NCI-H1105 treated with DMSO at 0.1 percent for 48 hours (cell line): Measurements from ENCODE around the gene SPAG16.
A peak's percentile ranks its signal among the peaks of the same experiment; 100 is the strongest.
"Not testable (repeated sequence)": the region's sequence is repeated elsewhere in the genome, so short reads cannot be mapped to it uniquely, and the experiment has no call there.

ENCODE experiments used
- DNase-seq: peaks from one replicate; lab custom pipeline; 2025; lab: John Stamatoyannopoulos, UW

Gene SPAG16

DNA sequence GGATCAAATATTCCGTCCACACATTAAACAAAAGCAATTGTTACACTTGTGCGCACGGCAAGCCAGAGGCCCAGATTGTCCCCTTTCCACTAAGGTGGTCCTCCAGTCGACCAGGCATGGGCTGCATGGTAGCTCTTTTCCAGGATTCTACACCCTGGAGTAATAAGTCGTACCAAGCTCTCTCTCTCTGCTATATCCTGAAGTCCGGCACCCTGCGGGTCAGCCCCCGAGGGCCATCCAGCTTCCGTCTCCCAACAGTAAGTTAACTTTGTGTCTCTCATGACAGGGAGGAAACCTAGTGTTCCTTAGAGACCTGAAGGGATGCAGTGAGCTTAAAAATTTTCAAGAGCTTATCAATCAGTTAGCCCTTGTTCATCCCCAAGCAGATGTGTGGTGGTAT, 126.4 kb downstream of the SPAG16 start:
- DNase-seq, result not testable (repeated sequence)

DNA sequence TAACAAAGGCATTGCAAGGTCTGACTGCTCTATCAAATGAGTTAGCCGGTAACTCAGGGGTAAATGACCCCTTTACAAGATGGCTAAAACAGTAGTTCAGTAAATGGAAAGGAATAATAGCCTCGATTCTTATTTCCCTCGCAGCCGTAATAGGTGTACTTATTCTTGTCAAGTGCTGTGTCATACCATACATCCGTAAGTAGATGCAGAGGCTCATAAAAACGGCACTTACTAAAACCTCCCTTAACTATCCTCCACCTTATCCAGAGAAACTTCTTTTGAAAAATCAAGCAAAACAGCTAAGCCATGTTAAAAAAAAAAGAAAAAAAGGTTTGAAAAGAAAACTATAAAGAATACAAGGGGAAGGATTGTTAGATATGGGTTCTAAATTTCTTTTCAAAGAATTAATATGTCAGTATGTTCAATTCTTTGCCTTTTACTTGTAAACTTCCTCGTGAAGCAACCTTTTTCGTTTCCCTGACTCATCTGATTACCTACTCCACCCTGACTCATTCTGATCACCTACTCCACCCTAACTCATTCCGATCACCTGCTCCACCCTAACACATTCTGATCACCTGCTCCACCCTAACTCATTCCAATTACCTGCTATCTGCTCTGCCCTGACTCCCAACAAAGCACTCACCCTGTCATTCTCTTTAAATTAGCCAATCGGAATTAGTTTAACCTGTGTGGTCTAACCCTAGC, 127.5 kb downstream of the SPAG16 start:
- no peak for DNase-seq

DNA sequence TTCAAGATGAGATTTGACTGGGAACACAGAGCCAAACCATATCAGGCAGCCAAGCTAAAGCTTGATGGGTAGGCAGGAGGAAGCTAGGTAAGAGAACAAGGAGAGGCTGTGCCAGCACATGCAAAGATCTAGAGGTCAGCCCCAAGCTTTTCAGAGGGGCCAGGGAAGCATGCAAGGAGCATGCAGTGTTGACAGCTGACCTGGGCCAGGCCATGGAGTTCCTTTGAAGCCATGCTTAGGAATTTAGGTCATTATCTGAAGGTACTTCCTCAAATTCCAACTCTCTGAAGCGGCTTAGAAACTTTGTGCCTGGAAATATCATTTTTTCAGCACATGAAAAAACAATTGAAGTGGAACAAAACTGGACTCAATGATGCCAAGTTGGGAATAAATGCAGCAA, 130.8 kb downstream of the SPAG16 start:
- no peak for DNase-seq

DNA sequence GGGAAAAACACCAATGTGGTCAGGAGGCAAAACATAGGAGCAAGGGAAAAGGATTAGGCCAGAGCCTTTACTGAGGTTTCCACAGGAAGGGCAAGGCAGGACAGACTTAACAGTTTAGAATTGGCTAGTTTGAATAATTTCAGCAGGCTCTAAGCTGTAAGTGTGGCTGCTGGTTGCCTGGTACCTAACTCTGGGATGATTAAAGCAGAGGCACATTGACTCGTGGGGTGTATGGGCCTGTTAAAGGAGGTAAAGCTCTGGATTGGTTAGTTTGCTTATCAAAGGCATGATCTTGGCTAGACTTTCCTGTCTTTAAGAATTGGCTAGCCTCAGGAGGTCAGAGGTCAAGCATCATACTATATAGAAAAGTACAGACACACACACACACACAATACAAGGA, 132.6 kb downstream of the SPAG16 start:
- DNase-seq, result no peak

DNA sequence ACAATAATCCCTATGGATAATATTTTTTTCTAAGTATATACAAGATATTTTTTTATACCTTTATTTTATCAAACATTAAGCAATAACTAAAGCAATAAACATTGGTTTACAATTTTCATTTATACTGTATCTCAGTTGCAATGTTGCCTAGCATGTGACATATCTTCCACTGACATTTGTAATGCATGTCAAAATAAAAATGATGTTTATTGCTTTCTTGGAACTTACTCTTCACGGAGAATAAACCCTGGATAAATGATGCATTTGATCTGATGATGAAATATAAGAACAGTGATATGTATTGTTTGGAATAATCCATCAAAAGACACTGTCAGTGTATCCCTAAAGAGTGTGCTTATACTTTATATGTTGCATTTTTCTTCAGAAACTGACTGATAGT, 135.7 kb downstream of the SPAG16 start:
- no peak for DNase-seq

DNA sequence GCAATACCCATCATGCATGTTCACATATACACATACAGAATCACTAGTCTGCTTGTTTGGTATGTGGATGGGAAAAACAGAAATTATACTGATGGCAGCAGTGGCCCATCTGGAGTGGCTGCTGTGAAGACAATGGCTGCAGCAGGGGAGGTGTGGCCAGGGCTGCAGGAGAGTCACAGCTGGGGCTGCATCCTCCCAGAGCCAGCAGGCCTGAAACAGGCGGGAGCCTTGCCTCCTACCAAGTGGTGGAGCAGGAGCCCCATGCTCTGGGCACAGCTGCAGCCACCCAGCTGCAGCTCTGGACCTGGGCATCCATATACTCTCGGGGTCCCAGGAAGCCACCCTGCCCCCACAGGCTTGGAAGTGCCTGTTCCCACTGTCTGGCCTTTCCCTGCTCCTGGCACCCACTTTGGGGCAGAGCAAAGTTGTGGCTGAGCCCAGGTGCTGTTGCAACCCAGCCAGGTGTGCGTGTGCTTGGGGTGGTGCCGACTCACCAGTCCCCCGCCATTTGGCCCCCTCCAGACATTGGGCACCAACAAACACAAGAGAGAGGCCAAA, 136.6 kb downstream of the SPAG16 start:
- DNase-seq, result no peak

DNA sequence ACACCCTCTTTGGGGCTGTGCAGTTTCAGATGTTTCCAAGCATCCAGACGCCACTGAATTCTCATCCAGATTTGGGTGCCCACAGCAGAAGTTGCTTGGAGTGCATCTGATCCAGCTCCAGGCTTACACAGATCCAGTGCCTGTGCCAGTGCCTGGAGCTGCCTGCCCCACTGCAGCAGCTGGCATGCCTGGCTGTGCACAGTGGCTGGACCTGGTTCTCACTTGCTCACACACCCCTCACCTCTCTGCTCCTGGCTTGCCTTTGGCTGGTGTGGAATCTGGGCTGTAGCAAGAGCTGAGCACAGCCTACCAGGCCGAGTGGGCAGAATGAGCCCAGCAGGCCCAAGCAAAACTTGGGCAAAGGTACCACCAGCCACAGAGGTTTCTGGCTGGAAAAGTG, 137.9 kb downstream of the SPAG16 start:
- DNase-seq, result no peak

DNA sequence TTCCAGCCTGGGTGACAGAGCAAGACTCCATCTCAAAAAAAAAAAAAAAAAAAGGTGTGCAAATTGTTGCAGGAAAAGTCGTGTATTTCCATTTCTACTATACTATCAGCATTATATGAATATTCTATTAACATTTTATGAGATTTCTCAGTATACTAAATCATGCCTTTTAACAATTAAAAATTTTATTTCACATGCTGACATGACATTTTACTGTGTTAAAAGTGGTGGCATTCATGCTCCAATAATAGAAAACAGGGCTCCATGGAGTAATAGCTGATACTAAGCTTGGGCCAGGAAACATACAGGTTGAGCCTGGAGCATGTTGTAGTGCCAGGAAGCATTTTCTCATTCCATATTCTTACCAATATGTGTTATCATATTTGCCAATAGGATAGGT, 141.4 kb downstream of the SPAG16 start:
- no peak for DNase-seq

DNA sequence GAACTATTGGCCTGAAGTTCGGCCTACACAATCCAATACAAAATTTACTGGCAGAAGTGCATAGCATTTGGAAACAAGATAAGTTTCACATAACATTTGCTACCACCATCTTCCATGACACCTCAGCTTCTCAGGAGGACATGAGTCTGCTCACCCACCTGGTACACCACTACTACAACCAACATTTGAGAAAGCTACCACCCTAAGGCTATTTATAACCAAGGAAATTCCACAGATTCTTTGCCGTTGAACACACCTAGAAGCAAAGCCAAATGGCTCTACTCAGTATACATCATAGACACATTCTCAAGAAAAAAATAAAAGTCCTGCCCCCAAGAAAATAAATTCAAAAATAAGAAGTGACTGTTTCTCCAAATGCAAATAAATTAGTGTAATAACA, 145.3 kb downstream of the SPAG16 start:
- no peak for DNase-seq

DNA sequence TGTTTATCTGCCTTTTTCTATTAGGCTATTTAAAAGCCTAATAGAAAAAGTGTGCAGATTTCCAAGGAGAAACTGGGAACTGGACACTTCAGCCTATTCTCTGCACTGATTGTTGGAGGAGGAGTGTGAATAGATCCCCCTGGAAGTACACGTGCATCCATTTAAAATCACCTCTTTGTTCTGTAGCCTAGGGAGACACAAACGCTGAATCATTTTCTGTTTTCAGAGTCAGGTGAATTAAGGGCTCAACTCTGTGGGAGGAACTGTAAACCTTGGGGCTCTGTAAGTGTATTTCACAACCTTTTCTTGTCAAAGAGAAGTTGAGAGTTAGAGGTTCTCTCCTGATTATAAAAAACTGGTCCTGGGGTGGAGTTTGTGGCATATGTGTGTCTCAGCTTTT, 159.7 kb downstream of the SPAG16 start:
- no peak for DNase-seq

DNA sequence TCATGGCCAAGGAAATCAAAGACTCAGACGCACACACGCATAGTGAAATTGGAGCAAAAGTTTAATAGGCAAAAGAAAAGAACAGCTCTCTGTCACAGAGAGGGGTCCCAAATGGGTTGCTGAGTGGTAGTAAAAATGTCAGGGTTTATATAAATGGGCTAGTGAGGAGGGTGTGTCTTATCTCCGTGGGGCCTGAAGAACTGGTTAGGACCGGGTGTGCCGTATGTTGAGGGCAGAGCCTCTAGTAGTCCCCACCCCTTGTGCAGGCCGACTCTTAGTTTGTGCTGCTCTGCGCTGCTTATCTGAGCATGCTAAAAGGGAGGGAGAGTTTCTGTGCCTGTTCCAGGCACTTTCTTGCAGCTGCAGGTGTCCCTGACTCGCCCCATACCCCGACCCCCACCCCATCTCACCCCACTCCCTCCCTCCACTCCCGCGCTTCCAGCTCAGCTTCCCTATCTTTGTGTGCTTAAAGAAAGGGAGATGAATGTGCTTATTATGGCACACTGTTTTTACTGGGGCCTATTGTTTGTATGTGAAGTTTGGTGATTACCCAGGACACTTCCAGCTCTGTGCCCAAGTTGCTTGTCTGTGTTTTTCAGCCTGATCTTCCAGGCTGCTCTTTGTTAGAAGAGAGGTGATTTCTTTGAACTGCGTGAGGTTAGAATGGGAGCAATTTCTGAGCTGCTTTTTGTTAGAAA, 167.4 kb downstream of the SPAG16 start:
- no peak for DNase-seq

DNA sequence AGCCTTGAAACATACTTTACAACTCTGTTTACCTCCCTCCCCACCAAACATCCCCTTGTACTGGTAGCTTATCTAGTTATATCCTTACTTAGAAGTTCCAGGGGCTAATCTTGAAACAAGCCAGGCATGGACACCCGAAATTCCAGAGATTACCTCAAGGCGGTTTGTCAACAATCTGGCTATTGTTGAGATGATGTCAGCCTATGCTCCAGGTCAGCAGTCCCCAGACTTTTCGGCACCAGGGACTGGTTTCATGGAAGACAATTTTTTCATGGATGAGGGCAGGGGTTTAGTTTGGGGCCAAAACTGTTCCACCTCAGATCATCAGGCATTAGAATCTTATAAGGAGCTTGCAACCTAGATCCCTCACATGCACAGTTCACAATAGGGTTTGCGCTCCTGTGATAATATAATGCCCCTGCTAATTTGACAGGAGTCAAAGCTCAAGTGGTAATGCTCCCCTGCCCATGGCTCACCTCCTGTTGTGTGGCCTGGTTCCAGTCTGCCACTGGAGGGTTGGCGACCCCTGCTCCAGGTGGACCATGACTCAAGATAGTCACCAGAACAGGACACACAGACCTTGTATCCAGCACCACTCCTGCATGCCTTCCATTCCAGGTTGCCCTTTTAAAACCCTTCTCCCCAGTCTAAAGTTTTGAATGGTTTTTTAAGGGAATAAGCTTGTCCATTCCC, 171.2 kb downstream of the SPAG16 start:
- no peak for DNase-seq

DNA sequence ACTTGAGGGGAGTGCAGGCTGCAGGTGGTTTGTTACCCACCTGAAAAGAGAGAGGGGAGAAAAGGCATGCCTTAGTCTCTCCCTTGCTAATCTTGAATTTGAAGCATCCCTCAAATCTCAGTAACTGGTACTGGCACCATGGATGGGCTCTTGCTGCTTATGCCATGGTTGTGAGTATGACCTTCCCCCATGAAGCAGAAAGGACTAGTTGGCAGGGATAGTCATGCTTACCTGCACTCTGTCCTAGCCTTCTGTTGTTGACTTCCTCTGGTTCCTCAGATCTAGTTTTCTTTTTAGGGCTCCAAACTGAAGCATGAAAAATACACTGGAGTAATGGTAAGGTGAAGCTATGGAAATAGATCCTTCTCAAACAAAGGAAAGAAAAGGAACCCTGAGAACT, 191.2 kb downstream of the SPAG16 start:
- DNase-seq, result no peak

DNA sequence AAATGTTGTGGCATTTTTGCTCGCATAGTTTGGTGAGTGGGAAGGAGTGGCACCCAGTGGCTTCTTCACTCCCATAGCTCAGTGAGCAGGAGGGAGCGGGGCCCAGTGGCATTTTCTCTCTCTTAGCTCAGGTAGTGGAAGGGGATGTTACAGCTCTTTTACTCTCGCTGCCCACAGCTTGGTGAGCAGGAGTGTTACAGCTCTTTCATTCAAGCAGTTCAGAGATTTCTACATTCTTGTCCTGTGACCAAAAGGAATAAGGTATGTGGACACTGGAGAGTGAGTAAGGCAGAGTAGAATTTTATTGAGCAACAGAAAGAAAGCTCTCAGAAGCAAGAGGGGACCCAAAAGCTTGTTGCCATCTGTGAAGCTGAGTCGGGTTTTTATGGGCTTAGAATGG, 192.4 kb downstream of the SPAG16 start:
- no peak for DNase-seq

DNA sequence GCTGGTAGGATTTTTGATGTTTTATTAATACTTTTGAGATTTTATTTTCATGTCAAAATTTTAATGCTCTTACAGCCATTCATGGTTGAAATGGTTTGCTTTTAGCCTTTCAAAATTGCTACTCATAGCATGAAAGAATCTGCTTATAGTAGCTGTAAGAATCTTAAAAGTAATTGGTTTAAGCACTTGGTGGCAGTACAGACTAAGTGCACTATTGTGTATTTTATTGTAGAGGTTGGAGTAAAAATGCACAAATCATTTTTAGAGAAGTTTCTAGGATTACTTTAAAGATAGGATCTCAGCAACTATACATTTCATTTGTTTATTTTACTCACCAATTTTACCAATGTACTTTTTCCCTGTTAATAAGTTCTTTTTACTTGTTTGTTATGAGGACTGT, 205.8 kb downstream of the SPAG16 start:
- DNase-seq, result no peak

DNA sequence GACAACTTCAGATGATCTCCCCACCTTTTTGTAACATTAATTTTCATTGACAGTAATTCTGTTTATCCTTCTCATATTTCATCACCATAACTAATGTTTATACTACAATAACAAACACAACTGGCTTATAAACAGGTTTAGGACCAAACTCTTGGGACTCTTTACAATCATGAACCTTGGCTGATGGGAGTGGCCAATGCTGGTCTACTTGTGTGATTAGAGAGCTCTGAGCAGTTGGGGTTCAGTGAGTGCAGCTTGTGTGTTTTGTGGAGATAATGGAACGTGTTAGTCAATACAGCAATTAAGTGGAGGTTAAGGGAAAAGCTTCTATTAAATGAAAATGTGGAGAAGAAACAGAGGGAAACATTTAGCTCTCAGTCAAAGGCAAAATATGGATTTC, 207.1 kb downstream of the SPAG16 start:
- no peak for DNase-seq

DNA sequence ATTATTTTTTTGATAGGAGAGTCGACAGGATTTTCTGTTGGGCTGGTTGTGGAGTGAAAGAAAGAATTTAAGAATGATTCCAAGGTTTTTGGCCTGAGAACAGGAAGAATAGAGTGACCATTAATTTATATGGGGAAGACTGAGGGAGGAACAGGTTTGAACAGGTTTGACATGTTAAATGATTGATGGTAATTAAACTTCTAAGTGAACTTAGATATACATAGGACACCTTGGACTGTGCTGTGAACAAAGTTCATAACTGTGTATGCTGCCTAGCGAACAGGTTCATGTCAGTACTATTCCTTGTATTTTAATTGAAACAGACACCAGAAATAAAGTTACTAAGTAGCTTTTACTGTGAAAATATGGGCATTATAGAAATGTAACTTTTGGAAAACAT, 212.0 kb downstream of the SPAG16 start:
- no peak for DNase-seq

DNA sequence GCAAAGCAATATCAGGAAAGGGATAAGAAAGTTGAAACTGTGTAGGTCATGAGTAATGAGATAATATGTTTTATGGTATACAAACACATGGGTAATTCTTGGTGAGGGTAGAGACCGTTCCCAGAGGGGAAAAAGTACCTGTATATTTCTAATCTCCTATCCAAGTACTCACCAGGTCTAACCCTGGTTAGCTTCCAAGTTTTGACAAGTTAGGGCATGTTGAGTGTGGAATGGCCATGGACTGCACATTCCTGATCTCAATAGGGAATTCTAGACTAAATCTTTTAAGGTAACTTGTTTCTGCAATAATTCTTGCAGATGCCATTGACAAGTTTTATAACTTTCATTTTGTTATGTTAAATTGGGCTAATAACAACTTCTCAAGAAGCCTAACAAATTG, 216.6 kb downstream of the SPAG16 start:
- no peak for DNase-seq

DNA sequence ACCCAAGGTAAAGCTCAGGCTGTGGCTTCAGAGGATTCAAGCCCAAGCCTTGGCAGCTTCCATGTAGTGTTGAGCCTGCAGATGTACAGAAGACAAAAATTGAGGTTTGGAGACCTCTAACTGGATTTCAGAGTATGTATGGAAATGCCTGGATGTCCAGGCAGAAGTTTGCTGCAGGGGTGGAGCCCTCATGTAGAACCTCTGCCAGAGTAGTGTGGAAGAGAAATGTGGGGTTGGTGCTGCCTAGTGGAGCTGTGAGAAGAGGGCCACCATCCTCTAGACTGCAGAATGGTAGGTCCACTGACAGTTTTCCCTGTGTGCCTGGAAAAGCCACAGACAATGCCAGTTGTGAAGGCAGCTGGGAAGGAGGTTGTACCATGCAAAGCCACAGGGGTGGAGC, 239.9 kb downstream of the SPAG16 start:
- DNase-seq, result no peak

DNA sequence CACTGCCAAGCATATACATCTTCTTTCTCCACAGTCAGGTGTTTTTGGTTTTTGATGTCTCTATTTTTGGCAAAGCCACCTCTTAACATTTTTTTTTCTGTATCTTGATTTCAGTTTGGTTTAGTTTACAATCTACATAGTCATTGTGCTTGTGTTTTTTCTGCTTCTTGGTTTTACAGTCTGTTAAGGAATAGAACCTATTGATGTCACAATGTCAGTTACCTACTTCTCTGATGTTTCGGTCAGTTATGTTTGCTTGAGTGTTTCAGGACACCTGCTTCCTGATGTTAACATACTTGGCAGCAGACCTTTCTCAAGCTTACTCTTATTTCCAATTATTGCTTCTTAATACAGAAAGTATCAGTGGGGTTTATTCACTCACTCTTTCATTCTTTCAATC, 253.3 kb downstream of the SPAG16 start:
- no peak for DNase-seq

DNA sequence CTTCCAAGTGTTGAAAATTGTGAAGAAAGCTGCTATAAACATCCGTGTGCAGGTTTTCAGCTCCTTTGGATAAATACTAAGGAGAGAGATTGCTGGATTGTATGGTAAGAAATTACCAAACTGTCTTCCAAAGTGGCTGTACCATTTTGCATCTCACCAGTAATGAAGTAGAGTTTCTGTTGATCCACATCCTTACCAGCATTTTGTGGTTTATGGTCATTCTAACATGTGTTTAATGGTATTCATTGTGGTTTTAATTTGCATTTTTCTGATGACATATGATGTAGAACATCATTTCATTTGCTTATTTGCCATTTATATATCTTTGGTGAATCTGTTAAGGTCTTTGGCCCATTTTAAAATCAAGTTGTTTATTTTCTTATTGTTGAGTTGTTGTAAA, 260.7 kb downstream of the SPAG16 start:
- DNase-seq, result no peak

DNA sequence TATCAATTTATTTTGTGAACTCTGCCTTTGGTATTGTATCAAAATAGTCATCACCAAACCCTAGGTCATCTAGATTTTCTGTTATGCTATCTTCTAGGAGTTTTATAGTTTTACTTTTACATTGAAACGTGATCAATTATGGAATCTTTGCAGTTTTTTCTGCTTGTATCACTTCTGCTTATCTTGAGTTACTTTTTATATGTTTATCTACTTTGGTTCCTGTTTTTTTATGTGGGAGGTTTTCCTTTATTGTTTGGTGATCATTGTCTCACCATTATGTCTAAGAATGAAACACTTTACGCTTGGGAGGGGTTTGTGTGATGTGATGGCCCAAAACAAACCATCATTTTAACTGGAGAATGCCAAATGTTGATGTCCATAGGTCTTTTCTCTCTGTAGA, 261.2 kb downstream of the SPAG16 start:
- DNase-seq, result no peak

DNA sequence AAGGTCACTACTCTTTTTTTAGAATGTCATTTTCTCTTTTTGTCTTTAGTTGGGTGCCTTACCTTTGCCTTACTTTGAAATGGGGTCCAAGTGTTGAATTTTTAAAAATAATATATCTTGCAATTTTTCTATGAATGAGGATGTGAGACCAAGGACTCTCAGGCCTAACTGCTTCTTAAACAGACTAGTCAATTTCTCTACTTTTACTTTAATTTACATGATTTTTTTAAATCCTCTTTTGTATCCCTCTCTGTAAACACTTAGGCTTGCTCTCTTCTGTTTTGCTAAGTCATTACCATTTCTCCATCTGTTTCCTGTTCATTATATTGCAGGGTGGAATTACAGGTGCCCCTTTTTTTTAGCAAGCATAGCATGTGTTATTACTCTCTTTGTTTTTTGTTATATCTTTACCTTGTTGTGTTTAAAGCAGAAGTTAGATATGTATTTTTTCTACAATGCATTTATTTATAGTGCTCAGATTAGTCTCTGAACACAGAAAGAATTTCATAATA, 261.8 kb downstream of the SPAG16 start:
- DNase-seq, result peak; percentile 39
